Fibroblast of villous mesenchyme (primary cell): Measurements from ENCODE around the gene DPM2. TPM values are rescaled to one million over a fixed set of nuclear protein-coding genes. Genes with fewer than 3 reads are reported as not detected.
A peak's percentile ranks its signal among the peaks of the same experiment; 100 is the strongest.

Experiments
- DNase-seq: peaks from one replicate; pipeline ENCODE4 v3.0.0-alpha.2; 2010; ENCODE audit warnings: low read depth
- H3K4me3 ChIP-seq: 2 replicates; pipeline ENCODE4 v1.5.1; 2011; ENCODE audit warnings: low read depth, mild to moderate bottlenecking, low read length
- total RNA-seq: library from RNA; depleted of rRNA; stranded (reverse); fragments of >200 nt; gene quantifications from 2 replicates; pipeline ENCODE4 v1.2.3, GENCODE V29; 2012
- TF ChIP-seq, protein P1 (sequence below): IDR thresholded peaks from 2 replicates; pipeline ENCODE4 v1.5.1; 2012; ENCODE audit warnings: low read depth, mild to moderate bottlenecking, low read length; ENCODE audit not compliant: insufficient read depth

Gene DPM2
- total RNA-seq, 1 donor, result 11.2 TPM

DNA sequence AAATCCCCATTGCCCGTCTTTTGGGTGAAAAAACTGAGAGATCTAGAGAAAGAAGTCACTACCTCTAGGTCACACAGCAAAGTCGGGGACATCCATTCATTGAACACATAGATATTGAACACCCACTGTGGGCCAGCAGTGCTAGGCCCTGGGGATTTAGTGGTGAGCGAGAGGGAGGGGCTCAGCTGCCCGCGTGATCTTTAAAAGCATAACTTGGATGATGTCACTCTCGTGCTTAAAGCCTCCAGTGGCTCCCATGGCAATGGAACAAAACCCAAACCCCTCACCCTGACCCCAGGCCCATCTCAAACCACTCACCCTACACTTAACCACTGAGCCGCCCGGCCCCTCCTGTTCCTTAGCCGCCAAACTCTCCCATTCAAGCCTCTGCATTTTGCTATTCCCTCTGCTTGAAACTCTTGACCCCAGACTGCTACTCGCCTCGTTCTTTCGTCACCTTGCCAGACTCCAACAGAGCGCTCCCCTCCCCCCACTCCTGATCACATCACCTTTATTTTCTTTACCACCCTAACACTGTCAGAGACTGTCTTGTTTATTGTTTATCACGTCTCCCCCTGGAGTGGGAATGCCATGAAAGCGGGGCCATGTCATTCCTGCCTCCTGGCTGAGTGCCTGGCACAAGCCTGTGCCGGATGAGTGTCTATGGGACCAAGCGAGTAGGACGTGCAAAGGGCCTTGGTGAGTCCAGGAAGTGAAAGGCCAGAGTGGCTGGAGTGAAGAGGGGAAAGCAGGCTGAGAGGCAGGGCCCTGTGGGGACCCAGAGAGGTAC is 6.4 kb downstream of the DPM2 start:
- peak; percentile 85 for DNase-seq
- TF ChIP-seq, protein P1, sequence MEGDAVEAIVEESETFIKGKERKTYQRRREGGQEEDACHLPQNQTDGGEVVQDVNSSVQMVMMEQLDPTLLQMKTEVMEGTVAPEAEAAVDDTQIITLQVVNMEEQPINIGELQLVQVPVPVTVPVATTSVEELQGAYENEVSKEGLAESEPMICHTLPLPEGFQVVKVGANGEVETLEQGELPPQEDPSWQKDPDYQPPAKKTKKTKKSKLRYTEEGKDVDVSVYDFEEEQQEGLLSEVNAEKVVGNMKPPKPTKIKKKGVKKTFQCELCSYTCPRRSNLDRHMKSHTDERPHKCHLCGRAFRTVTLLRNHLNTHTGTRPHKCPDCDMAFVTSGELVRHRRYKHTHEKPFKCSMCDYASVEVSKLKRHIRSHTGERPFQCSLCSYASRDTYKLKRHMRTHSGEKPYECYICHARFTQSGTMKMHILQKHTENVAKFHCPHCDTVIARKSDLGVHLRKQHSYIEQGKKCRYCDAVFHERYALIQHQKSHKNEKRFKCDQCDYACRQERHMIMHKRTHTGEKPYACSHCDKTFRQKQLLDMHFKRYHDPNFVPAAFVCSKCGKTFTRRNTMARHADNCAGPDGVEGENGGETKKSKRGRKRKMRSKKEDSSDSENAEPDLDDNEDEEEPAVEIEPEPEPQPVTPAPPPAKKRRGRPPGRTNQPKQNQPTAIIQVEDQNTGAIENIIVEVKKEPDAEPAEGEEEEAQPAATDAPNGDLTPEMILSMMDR, result no peak
- peak overlapping the region; percentile 68 for H3K4me3 ChIP-seq

DNA sequence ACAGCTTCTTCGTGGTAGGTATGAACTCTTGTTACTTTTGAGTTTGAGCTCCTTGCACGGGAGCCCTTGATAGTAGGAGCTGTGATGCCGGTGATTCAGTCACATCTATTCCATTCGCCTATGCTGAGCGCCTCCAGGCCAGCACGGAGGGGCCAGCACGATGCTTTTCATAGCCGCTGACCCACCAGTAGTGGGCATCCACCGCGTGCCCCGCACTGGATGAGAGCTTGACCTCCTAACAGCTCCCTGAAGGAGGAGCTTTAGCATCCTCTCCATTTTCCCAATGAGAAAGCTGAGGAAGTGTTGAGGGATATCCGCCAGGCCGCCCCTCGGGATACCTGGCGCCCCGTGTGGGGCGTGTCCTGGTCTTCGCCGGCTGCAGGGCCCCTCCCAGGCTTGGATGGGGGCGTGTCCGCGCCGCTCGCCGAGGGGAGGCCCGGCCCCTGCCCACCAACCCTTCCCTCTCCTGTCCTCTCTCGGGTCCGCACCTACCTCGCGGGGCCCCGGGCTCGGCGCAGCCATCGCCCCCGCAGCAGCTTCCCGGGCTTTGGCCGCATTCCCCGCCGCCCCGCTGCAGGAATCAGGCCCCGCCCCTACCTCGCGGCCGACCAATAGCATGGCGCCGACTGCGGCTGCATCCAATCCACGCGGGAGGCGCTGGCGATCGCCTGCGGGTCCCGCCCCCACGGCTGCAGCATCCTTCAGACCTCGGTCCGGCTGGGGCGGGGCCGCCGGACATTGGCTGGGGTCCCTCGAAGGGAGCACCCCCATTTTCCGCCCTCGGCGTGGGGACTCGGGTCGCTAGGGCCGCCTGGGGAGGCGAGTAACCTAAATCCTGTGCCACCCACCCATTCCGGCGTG is 7.2 kb downstream of the DPM2 start, which contains the start of gene PIP5KL1:
Gene PIP5KL1 (minus strand): TSS at position 547 of the 861 bp plus-strand sequence. CDS start 25 bp downstream, at position 522.
- TF ChIP-seq, protein P1, result peak; percentile 12
- peak within 1 kb of the TSS; percentile 68 for H3K4me3 ChIP-seq
- peak; percentile 84 for DNase-seq

DNA sequence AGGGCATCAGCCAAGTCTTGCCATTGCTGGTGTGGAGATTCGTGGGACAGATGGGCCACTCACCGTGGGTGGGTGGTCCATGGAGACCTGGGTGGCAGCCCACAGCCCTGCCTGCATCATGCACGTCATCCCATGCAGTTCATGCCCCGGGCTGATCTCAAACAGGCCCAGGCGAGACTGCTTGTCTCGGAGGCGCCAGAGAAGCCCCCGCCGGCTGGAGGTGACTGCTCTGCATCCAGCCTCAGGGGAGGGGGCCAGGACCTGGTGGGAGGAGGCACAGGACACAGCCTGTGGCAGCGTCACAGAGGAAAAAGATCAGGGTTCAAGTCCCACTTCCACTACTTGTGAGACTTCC is 8.1 kb downstream of the DPM2 start:
- H3K4me3 ChIP-seq, result no peak overlapping the region
- no peak for DNase-seq
- TF ChIP-seq, protein P1, result no peak

DNA sequence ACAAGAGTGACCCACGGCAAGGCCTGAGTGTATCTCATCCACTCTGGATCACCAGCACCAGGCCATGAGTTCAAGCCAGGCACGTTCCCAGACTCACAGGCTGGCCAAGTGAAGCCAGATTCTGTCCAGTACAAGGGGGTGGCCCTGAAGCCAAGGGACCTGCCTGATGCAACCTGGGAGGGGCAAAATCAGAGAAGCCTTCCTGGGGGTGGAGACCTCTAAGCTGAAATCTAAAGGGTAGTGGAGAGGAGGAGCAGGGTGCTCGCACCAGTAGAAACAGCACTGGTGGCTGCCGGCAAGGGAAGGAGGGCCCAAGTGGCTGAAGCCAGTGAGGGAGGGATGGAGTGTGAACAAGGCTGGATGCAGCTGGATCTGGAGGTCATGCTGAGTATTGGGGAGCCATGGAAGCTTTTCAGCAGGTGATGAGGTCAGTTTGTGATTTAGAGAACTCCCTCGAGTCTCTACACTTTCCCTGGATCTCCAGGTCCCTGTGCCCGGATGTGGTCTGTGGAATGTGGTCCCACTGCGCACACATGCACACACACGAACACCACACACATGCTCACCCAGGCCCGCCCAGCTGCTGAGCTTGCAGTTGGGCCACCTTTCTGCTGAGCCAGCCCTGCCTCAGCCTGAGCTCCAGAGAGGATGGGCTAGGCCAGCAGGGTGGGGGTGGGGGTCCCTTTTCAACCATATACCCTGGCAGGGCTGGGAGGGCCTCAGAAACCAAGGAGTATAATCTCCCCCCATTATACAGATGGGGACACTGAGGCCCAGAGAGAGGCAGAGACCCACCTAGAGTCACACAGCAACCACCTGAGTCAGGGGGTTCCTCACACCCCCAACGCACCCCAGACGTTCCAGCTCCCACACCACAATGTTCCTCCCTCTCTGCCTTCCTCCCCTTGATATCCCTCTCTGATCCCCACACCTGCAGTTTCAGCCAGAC is 8.7 kb downstream of the DPM2 start:
- no peak for DNase-seq
- H3K4me3 ChIP-seq, result no peak overlapping the region
- TF ChIP-seq, protein P1, result no peak

DNA sequence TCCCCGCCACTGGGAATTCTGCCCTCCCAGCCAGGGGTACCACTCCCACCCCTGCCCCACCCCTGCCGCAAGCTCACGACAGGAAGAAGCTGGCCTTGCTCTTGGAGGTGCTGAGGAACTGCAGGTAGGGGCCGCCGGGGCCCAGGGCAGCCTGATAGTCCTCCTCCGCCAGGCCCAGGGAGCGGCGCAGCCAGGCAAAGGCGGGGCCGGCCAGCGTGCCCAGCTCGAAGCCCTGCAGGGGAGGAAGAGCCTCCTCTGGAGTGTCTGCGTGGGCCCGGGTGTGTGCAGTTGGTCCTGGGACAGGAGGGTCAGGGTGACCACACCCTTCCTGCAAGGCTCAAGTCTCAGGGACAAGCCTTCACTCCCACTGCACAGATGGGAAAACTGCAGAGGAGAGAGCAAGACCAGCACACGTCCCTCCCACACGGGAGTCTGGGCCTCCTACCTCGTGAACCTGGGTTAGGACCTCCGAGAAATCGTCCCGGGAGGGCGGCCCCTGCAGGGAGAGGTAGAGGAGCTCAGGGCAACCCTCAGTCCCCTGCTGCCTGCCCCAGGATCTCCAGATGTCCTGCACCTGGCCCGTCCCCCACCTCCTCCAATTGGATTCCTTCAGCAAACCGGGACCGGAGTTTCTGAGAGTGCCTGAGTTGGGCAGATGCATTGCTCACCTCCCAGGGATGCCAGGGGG is 9.5 kb downstream of the DPM2 start:
- TF ChIP-seq, protein P1, result no peak
- DNase-seq, result no peak
- no peak overlapping the region for H3K4me3 ChIP-seq
